Spinal cord (tissue), 10 donors: ENCODE measurements around the gene RTP5. TPM values are rescaled to one million over a fixed set of nuclear protein-coding genes. Genes with fewer than 3 reads are reported as not detected.
A peak's percentile ranks its signal among the peaks of the same experiment; 100 is the strongest.

ENCODE experiments used
- DNase-seq, 6 donors: peaks; one replicate each; pipeline versions ENCODE4 v3.0.0 to v3.0.0-alpha.2; 2013 to 2015; ENCODE audit warnings: low spot score in 6 of 6, low read depth in 4 of 6
- H3K27ac ChIP-seq: one replicate; pipeline ENCODE4 v1.5.1; 2013; ENCODE audit warnings: low read depth, low read length, control low read depth
- H3K27me3 ChIP-seq: one replicate; pipeline ENCODE4 v1.6.1; 2013; ENCODE audit warnings: low read length; ENCODE audit not compliant: control insufficient read depth, insufficient read depth
- H3K36me3 ChIP-seq: one replicate; pipeline ENCODE4 v1.6.1; 2013; ENCODE audit warnings: low read length; ENCODE audit not compliant: control insufficient read depth, insufficient read depth
- H3K4me1 ChIP-seq: one replicate; pipeline ENCODE4 v1.6.1; 2013; ENCODE audit warnings: low read length; ENCODE audit not compliant: control insufficient read depth, insufficient read depth
- H3K4me3 ChIP-seq: one replicate; pipeline ENCODE4 v1.5.1; 2013; ENCODE audit warnings: low read depth, low read length, control low read depth
- H3K9me3 ChIP-seq: one replicate; pipeline ENCODE4 v1.6.1; 2013; ENCODE audit warnings: low read length; ENCODE audit not compliant: control insufficient read depth, insufficient read depth
- WGBS: methylation state at CpG from one replicate; pipeline ENCODE4 v1.1.5; 2013; ENCODE audit warnings: missing lambda C conversion rate; ENCODE audit not compliant: insufficient coverage; 5-methylcytosine and 5-hydroxymethylcytosine counted together
- polyA plus RNA-seq, 2 donors: library from polyadenylated mRNA; unstranded; fragments of 120-200 nt; gene quantifications; one replicate each; pipeline ENCODE4 v1.2.1, GENCODE V29; 2013; ENCODE audit not compliant: insufficient read length in 2 of 2
- total RNA-seq, 2 donors: library from RNA; depleted of rRNA in 1 of 2; stranded (reverse); fragments of 120-200 nt in 1 of 2; fragments of >200 nt in 1 of 2; gene quantifications; one replicate each; pipeline versions ENCODE4 v1.2.3 to v1.2.4, GENCODE V29; 2013 to 2014
- donor health status: healthy.

The RTP5 gene
- total and polyA plus RNA-seq, 4 donors, result 1.9 to 30.2 (median 16.6) TPM

- Histone ChIP-seq H3K27ac (no peak overlapping the region), H3K9me3 (no peaks in the 10 kb centered on the region), H3K4me1 (peaks cover 67% of the 10 kb centered on the region), H3K36me3 (no peaks in the 10 kb centered on the region), H3K4me3 (no peak overlapping the region), H3K27me3 (peaks cover 2% of the 10 kb centered on the region)
- WGBS, result 40% methylated on average over 26 of the region's 29 CpGs
- DNase-seq, result no peak
These were observed 6.0 kb upstream of the RTP5 start for GRCh38 chr2:241863536-241863954.

GRCh38 chr2:241864168-241864849 is 5.2 kb upstream of the RTP5 start:
- Histone ChIP-seq H3K4me3 (no peak overlapping the region), H3K27me3 (peaks cover 2% of the 10 kb centered on the region), H3K36me3 (no peaks in the 10 kb centered on the region), H3K4me1 (peaks cover 66% of the 10 kb centered on the region), H3K27ac (no peak overlapping the region), H3K9me3 (no peaks in the 10 kb centered on the region)
- no peak for DNase-seq
- 83% methylated on average over 2 of the region's 2 CpGs for WGBS

- Histone ChIP-seq H3K4me1 (peaks cover 66% of the 10 kb centered on the region), H3K27ac (no peak overlapping the region), H3K36me3 (peaks cover 3% of the 10 kb centered on the region), H3K9me3 (no peaks in the 10 kb centered on the region), H3K27me3 (peaks cover 2% of the 10 kb centered on the region), H3K4me3 (no peak overlapping the region)
- DNase-seq, result no peak
- WGBS, result 96% methylated on average over 5 of the region's 5 CpGs
These were observed 4.7 kb upstream of the RTP5 start for GRCh38 chr2:241864850-241865213.

- peaks cover 66% of the 10 kb centered on the region for H3K4me1 ChIP-seq
- no peaks in the 10 kb centered on the region for H3K9me3 ChIP-seq
- 100% methylated on average over 3 of the region's 3 CpGs for WGBS
- DNase-seq, result no peak
- H3K27me3 ChIP-seq, result peaks cover 2% of the 10 kb centered on the region
- peaks cover 9% of the 10 kb centered on the region for H3K36me3 ChIP-seq
- no peak overlapping the region for H3K4me3 ChIP-seq
- H3K27ac ChIP-seq, result no peak overlapping the region
These were observed 4.0 kb upstream of the RTP5 start for GRCh38 chr2:241865416-241865956.

- WGBS, result 11% methylated on average over 29 of the region's 31 CpGs
- Histone ChIP-seq H3K9me3 (no peaks in the 10 kb centered on the region), H3K4me3 (no peak overlapping the region), H3K36me3 (peaks cover 11% of the 10 kb centered on the region), H3K27ac (peak overlapping the region; percentile 57), H3K4me1 (peaks cover 68% of the 10 kb centered on the region), H3K27me3 (peaks cover 2% of the 10 kb centered on the region)
- peak in 2 of 6 donors; percentile 44 to 62 for DNase-seq
These were observed 3.4 kb upstream of the RTP5 start for GRCh38 chr2:241865957-241866789.

- peaks cover 18% of the 10 kb centered on the region for H3K36me3 ChIP-seq
- H3K4me1 ChIP-seq, result peaks cover 77% of the 10 kb centered on the region
- H3K9me3 ChIP-seq, result no peaks in the 10 kb centered on the region
- peak overlapping the region; percentile 57 for H3K27ac ChIP-seq
- no peak for DNase-seq
- H3K27me3 ChIP-seq, result peaks cover 2% of the 10 kb centered on the region
- WGBS, result 63% methylated on average over 33 of the region's 33 CpGs
- no peak overlapping the region for H3K4me3 ChIP-seq
These were observed 2.5 kb upstream of the RTP5 start for GRCh38 chr2:241866790-241867645.

- Histone ChIP-seq H3K9me3 (no peaks in the 10 kb centered on the region), H3K4me1 (peaks cover 73% of the 10 kb centered on the region), H3K27ac (no peak overlapping the region), H3K36me3 (peaks cover 27% of the 10 kb centered on the region), H3K27me3 (peaks cover 2% of the 10 kb centered on the region), H3K4me3 (no peak overlapping the region)
- WGBS, result 54% methylated on average over 19 of the region's 19 CpGs
- DNase-seq, result peak in 1 of 6 donors; percentile 68
These were observed 1.6 kb upstream of the RTP5 start for GRCh38 chr2:241867776-241868420.

- Histone ChIP-seq H3K4me1 (peaks cover 65% of the 10 kb centered on the region), H3K27ac (no peak overlapping the region)
- DNase-seq, result no peak
These were observed 858 bp upstream of the RTP5 start for GRCh38 chr2:241868661-241869081.

GRCh38 chr2:241870081-241870541 is 582 bp downstream of the RTP5 start:
- DNase-seq, result peak in 2 of 6 donors; percentile 43 to 59
- Histone ChIP-seq H3K4me3 (no peak overlapping the region), H3K36me3 (peaks cover 31% of the 10 kb centered on the region), H3K27ac (peak overlapping the region; percentile 25), H3K4me1 (peaks cover 64% of the 10 kb centered on the region), H3K27me3 (no peaks in the 10 kb centered on the region), H3K9me3 (peaks cover 2% of the 10 kb centered on the region)
- WGBS, result 57% methylated on average over 28 of the region's 28 CpGs

More at GRCh38 chr2:241868661-241869081, 858 bp upstream of the RTP5 start:
- Histone ChIP-seq H3K27me3 (no peaks in the 10 kb centered on the region), H3K4me3 (no peak overlapping the region), H3K9me3 (no peaks in the 10 kb centered on the region), H3K36me3 (peaks cover 29% of the 10 kb centered on the region)
- 41% methylated on average over 13 of the region's 15 CpGs for WGBS
